Brain microvascular endothelial cell (primary cell): Measurements from ENCODE around the gene SH3RF3.
A peak's percentile ranks its signal among the peaks of the same experiment; 100 is the strongest.

Source experiments
- DNase-seq: peaks from one replicate; pipeline ENCODE4 v3.0.0-alpha.2; 2020
- H3K27ac ChIP-seq: fragments of 250-450 bp; sonication (Bioruptor Pico); 2 replicates; pipeline ENCODE4 v1.5.1; 2020; ENCODE audit warnings: mild to moderate bottlenecking, moderate library complexity
- H3K27me3 ChIP-seq: fragments of 250-450 bp; sonication (Bioruptor Pico); replicated peaks from 2 replicates; pipeline ENCODE4 v1.5.1; 2020; ENCODE audit warnings: mild to moderate bottlenecking
- H3K36me3 ChIP-seq: fragments of 250-450 bp; sonication (Bioruptor Pico); replicated peaks from 2 replicates; pipeline ENCODE4 v1.5.1; 2020; ENCODE audit warnings: mild to moderate bottlenecking
- H3K4me3 ChIP-seq: 2 replicates; pipeline ENCODE4 v1.5.1; 2011; ENCODE audit warnings: low read depth, mild to moderate bottlenecking, control low read depth, low read length, moderate library complexity
- in situ Hi-C: cut with HindIII; loops from 2 replicates; pipeline ENCODE4 v1.10.0; 2017; ENCODE audit warnings: low sequenced_read_pairs, low pct_ligation_motif_present
- TF ChIP-seq, protein P1 (sequence below): IDR thresholded peaks from 2 replicates; pipeline ENCODE4 v1.5.1; 2011; ENCODE audit warnings: low read depth, mild to moderate bottlenecking, moderate library complexity, low read length, control low read depth, inconsistent platforms; ENCODE audit errors: missing control alignments

The SH3RF3 gene

DNA sequence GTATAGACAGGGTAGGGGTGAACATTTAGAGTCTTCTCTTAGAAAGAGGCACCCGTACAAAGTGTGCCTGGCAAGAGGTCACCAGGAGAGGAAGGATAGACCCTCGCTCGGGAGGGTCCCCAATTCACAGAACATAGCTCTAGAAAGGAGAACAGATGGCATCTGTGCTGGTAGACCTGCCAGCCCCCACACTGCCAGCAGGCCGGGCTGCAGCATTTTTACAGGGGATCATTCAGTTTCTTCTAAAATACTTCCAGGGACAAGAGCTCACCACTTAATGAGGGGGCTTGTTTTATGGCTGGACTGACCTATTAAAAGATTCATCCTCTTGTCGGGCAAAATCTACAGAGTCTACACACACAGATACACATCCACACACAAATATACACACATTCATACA, 334.9 kb downstream of the SH3RF3 start:
- TF ChIP-seq, protein P1, sequence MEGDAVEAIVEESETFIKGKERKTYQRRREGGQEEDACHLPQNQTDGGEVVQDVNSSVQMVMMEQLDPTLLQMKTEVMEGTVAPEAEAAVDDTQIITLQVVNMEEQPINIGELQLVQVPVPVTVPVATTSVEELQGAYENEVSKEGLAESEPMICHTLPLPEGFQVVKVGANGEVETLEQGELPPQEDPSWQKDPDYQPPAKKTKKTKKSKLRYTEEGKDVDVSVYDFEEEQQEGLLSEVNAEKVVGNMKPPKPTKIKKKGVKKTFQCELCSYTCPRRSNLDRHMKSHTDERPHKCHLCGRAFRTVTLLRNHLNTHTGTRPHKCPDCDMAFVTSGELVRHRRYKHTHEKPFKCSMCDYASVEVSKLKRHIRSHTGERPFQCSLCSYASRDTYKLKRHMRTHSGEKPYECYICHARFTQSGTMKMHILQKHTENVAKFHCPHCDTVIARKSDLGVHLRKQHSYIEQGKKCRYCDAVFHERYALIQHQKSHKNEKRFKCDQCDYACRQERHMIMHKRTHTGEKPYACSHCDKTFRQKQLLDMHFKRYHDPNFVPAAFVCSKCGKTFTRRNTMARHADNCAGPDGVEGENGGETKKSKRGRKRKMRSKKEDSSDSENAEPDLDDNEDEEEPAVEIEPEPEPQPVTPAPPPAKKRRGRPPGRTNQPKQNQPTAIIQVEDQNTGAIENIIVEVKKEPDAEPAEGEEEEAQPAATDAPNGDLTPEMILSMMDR = no peak
- Histone ChIP-seq H3K27me3 (no peaks in the 10 kb centered on the region), H3K36me3 (no peaks in the 10 kb centered on the region), H3K4me3 (no peak overlapping the region), H3K27ac (no peak overlapping the region)
- DNase-seq = no peak
- in situ Hi-C loops = no loop called here

DNA sequence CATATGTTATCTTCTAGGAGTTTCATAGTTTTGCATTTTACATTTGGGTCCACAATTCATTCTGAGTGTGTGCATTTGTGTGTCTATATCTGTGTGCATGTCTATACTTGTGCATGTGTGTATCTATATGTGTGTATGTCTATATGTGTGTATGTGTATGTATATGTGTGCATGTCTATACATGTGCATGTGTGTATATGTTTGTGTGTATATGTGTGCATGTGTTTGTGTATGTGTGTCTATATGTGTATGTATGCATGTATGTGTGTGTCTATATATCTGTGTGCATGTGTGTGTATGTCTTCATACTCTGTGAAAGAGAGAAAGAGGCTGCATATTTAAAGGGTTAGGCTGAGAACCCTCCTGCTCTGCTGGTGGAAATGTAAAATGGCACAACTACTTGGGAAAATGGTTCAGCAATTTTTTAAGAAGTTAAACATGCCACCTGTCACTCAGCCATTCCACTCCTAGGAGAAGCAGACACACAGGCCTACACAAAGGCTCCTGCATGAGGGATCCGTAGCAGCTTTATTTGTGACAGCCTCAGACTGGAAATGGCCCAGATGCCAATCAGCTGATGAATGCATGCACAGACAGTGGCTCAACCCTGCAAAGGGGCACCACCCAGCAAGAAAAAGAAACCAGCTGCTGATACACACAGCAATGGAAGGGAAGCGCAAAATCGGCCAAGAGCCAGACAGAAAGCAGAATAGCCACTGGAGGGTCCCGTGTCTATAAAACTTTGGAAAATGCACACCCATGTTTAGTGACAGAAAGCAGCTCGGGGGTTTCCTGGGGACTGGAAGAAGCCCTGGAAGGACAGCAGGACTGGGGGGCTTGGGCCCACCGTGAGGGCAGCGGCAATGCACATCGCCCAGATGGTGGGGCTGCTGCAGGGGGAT, 337.9 kb downstream of the SH3RF3 start:
- no peaks in the 10 kb centered on the region for H3K36me3 ChIP-seq
- in situ Hi-C loops = no loop called here
- TF ChIP-seq, protein P1 = no peak
- H3K27me3 ChIP-seq = no peaks in the 10 kb centered on the region
- peak; percentile 71 for DNase-seq
- no peak overlapping the region for H3K4me3 ChIP-seq
- peak overlapping the region; percentile 52 for H3K27ac ChIP-seq

DNA sequence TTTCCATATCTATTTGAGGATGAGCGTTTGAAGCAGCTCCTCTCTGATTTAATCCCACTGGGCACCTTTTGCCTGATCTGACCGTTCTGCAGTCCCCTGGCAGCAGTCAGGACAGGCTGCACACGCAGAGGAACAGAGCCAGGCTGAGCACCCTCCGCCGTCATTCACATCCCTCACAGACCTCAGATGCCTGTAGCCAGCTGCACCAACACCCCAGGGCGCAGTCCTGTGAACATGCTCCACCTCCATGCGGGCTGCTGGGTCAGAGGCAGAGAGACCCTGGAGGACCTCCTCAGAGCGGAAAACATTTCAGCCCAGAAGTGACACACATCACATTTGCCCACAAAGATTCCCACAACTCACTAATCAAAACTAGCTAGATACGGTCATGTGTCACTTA, 338.7 kb downstream of the SH3RF3 start:
- Histone ChIP-seq H3K4me3 (no peak overlapping the region), H3K36me3 (no peaks in the 10 kb centered on the region), H3K27ac (peak overlapping the region; percentile 52), H3K27me3 (no peaks in the 10 kb centered on the region)
- TF ChIP-seq, protein P1 = no peak
- in situ Hi-C loops = no loop called here
- peak; percentile 43 for DNase-seq

DNA sequence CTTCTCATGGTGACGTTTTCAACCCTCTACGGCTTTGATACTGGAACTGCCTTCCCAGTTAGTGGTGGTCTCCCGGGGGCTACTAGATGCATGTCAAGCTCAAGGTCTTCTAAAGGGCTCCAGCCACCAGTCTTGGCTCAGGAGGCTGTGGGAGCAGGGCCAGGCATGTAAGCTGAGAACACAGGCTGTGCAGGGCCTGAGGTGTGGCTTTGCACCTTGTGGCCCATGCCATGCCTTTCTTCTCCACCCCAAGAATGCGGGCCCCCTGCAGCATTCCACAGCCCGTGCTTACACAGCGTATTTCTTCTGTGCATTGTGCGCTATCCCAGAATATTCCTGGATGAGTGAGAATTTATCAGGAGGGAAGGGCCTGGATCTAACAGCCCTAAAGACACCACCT, 339.9 kb downstream of the SH3RF3 start:
- Histone ChIP-seq H3K27ac (no peak overlapping the region), H3K4me3 (no peak overlapping the region), H3K27me3 (no peaks in the 10 kb centered on the region), H3K36me3 (no peaks in the 10 kb centered on the region)
- in situ Hi-C loops = no loop called here
- no peak for DNase-seq
- TF ChIP-seq, protein P1 = no peak

DNA sequence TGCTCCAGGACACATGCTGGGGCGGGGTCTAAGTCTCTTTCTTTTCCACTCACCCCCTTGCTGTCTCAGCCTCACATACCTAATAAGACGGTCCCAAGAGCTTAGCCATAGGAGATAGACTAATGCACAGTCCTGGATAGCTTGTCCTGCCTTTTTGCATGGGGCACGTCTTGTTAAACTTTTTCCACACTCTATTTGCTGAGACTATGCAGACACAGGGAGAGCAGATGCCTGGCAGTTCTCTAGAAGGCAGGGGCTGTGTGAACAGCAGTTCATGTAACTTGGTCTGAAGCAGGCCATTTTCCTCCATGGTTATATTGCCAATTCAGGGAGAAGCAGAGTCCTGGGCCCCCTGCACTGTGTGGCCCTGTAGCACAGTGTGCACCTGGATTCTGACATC, 342.7 kb downstream of the SH3RF3 start:
- no peak overlapping the region for H3K4me3 ChIP-seq
- no peaks in the 10 kb centered on the region for H3K36me3 ChIP-seq
- no peak overlapping the region for H3K27ac ChIP-seq
- in situ Hi-C loops = no loop called here
- H3K27me3 ChIP-seq = no peaks in the 10 kb centered on the region
- TF ChIP-seq, protein P1 = no peak
- no peak for DNase-seq
